GM19328 (cell line): ENCODE measurements around the gene ZNF354C.
A peak's percentile ranks its signal among the peaks of the same experiment; 100 is the strongest.
"Not testable (repeated sequence)": the region's sequence is repeated elsewhere in the genome, so short reads cannot be mapped to it uniquely, and the experiment has no call there.

Source experiments
- ATAC-seq: cut with Tn5 transposase; IDR thresholded peaks from one replicate; pipeline ENCODE4 v1.9.1; 2021; ENCODE audit warnings: mild to moderate bottlenecking, moderate library complexity; ENCODE audit not compliant: unreplicated experiment

The ZNF354C gene

DNA sequence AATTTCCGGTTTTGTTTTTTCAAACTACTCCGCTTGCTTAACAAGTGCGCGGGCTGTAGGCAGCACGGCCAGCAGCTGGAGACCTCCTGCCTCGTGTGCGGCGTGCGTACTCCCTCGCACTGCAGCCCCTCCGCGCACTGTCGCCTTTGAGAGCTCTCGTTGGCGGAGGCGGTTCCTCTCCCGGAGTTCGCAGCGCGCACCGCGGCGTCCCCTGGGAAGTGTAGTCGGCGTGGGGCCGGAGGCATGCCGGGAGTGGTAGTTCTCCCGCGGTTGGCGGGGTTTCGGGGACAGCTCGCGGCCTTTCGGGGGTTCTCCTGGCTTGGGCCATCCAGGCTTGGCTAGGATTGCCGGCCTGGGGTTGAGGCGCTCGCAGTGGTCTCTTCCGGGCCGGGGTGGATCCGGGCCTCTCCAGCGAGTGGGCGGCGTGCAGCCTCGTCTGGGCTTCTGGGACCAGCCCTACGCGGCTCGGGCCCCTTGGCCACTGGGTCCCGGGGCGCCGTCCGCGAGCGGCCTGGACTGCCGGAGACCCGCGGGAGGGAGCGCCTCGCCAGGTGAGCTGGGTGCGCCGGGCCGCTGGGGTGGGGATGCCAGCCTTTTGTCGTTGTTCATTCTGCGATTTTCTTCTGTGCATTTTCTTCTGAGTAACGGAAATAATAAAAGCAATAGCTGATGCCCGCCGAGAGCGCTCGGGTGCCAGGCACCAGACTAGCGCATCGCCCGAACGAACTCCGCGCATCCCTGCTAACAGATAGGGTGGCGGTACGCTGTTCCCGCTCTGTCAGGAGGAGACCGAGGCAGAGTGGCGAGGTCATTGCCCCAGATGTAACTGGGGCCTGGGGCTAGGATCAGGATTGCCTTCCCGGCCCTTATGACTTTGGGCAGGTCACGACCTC is at the start of gene ZNF354C:
Gene ZNF354C, plus strand, starts transcription at position 258 of the 893 bp plus-strand sequence. CDS start 1,696 bp downstream, outside the sequence.
- peak; percentile 77 for ATAC-seq

DNA sequence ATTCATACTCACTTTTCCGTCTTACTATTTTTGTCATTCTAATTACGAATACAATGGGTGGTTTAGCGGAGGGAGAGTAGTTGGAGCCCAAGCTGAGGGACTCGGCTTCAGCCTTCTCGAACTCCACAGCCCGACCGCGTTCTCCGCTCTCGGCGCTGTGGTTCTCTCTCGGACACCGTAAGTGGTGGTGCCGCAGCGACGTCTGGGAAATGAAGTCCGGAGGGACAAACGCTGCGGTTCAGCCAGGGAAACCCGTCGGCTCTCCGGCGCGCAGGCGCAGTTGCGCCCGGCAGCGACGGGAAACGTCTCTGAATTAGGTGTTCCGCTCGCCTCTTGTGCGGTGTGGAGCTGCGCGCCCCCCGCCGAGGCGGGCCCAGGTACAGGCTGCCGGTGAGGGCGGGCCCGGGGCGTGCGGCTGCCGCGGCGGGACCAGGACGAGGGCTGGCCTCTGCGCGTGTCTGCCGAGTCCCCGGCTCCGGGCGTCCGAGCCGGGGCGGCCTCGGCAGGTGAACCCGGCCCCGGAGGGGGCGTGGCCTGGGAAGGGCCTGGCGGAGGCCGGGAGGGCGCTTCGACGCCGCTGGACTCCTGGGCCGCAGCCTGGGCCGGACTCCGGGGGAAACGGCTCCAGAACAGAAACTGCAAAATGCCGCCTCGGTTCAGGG is 36.5 kb upstream of the ZNF354C start, which contains the start of gene ZNF879:
Gene ZNF879, plus strand, starts transcription at position 277 of the 662 bp plus-strand sequence. CDS start 1,201 bp downstream, outside the sequence.
- peak; percentile 92 for ATAC-seq

DNA sequence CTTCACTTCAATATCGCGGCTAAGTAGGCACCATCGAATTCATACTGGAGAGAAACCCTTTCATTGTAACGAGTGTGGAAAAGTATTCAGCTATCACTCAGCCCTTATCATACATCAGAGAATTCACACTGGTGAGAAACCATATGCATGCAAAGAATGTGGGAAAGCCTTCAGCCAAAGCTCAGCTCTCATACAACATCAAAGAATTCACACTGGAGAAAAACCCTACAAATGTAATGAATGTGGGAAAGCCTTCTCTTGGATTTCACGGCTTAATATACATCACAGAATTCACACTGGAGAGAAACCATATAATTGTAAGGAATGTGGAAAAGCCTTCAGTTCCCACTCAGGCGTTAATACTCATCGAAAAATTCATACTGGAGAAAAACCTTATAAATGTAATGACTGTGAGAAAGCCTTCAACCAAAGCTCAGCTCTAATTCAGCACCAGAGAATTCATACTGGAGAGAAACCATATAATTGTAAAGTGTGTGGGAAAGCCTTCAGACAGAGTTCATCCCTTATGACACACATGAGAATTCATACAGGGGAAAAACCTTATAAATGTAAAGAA is 27.1 kb upstream of the ZNF354C start:
- ATAC-seq = no peak

- ATAC-seq = no peak
Observed at GRCh38 chr5:179044765-179045164, 15.4 kb upstream of the ZNF354C start.

DNA sequence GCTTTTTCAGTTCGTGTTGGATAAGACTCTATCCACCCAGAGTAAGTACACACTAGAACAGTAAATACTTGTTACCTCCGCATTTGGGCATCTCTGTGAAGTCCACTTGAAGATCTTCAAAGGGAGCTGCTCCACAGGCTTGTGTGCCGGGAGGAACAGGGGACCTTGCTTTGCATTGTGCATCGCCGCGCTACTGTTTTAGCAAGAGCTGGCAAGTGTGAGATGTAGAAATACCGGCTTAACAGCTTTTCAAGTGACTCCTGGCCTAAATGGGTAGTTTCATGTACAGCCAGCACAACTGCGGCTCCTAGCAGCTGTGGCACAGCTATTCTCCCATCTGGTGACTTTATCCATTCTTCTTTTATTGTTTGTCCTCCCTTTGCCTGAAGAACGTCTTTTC is 8.4 kb upstream of the ZNF354C start:
- no peak for ATAC-seq

- ATAC-seq = no peak
Observed at GRCh38 chr5:179054036-179054785, 6.0 kb upstream of the ZNF354C start.

- ATAC-seq = no peak
Observed at GRCh38 chr5:179054876-179055275, 5.3 kb upstream of the ZNF354C start.

DNA sequence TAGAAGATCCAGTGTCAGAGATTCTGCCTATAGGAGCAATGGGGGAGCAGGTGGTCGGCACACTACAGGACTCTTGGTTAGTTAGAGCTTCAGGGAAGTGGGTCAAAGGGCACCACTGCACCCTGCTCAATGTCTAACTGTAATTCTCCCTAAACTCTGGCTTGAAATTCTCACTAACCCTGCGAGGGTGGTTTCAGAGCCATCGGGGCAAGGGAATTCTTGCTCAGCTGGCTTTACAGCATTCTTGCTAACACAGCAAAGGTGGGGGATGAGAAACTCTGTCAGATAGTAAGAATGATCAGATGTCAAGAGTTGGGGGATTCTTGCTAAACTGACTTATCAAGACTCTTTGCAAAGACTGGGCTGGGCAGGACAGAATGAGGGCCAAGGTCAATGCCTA is 4.7 kb upstream of the ZNF354C start:
- no peak for ATAC-seq

DNA sequence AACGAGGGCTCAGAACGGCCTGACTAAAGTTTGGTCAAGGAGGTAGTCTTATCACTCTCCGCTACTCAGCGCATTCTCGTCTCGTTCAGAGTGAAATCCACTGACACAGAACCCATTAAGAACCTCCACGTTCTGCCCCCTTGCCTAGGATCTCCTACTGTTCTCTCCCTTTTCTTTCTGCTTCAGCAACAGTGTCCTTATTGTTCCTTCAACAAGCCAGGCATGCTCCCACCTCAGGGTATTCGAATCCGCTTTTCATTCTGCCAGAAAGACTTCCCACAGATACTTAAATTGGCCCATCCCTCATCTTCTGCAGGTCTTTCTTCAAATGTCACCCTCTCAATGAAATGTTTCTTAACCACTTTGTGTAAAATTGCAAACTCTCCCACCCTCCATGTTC is 4.3 kb upstream of the ZNF354C start:
- no peak for ATAC-seq

DNA sequence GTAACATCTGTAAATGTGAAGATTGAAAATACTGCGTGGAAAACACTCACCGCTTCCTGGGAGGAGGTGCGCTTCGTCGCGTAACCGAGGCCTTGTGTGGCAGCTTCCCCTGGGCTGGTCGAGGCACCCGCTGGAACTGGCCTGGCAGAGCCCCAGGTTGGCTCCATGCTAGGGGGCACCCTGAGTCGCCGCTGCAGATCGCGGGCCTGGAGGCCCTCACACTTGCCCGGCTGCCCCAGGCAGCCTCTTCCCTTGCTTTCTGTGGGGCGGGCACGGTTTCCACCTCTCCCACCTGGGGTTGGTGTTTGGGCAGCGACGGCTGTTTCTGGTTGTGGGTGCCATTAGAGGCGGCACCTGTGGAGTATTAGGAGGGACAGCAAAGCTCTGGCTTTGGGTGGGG is 852 bp downstream of the ZNF354C start:
- ATAC-seq = no peak

DNA sequence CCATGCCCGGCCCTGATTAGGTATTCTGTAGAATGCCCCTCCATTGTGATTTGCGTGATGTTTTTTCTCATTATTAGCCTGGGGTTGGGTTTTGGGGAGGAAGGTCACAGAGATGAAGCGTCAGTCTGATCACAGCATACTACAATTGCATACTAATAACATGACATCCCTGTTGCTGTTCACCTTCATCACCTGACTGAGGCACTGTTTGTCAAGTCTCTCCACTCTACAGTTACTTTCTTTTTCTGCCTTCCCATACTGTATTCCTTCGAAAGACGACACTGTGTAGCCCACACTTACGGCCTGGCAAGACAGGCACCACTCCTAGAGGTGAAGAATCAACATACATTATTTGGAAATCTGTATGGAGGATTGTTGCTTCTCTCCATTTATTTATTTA is 5.5 kb downstream of the ZNF354C start:
- ATAC-seq = no peak

DNA sequence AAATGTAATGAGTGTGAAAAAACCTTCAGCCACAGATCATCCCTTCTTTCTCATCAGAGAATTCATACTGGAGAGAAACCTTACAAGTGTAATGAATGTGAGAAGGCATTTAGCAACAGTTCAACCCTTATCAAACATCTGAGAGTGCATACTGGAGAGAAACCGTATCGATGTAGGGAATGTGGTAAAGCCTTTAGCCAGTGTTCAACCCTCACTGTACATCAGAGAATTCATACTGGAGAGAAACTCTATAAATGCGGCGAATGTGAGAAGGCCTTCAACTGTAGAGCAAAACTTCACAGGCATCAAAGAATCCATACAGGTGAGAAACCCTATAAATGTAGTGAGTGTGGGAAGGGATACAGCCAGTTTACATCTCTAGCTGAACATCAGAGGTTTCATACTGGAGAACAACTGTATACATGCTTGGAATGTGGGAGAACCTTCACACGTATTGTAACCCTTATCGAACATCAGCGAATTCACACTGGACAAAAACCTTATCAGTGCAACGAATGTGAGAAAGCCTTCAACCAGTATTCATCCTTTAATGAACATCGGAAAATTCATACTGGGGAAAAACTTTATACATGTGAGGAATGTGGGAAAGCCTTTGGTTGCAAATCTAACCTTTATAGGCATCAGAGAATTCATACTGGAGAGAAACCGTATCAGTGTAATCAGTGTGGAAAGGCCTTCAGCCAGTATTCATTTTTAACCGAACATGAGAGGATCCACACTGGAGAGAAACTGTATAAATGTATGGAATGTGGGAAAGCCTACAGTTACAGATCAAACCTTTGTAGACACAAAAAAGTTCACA is 19.2 kb downstream of the ZNF354C start:
- no peak for ATAC-seq

DNA sequence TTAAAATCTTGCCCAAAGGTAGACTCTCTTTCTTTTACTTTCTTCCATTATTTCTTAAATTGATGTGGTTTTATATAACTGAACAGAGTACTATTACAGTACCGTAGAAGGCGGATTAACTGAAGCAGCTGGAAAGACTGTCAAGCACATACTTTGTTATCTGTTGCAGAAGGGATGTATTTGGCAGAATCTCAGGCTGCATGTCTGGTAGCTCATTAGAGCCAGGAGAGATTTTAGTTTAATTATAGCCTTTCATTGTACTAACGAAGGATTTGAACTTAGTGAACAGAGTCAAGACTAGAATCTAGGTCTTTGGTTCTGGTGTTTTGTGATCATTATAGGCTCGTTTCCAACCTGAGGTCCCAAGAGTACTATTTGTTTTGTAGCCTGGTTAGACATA is 20.6 kb downstream of the ZNF354C start:
- ATAC-seq = no peak

DNA sequence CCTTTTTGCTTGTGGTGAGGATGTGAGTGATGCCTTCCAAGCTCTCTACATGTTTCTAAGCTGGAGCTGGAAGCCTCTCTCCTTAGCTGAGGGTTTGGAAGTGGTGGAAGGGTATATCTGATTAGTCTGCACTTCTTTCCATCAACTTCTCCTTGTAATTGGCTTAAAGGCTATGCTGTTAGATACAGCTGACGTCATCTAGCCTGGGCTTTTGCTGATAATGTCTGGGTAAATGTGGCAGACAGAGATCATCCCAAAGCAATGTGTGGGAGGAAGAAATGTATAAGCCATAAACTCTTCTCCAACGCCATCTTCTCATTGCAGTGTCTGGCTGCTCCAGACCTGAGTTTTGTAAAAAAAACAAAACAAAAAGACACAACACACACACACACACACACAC is 29.3 kb downstream of the ZNF354C start:
- no peak for ATAC-seq

DNA sequence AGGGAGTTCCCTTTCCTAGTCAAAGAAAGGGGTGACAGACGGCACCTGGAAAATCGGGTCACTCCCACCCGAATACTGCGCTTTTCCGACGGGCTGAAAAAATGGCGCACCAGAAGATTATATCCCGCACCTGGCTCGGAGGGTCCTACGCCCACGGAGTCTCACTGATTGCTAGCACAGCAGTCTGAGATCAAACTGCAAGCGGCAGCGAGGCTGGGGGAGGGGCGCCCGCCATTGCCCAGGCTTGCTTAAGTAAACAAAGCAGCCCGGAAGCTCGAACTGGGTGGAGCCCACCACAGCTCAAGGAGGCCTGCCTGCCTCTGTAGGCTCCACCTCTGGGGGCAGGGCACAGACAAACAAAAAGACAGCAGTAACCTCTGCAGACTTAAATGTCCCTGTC is 41.1 kb downstream of the ZNF354C start:
- ATAC-seq = not testable (repeated sequence)

GRCh38 chr5:179110528-179110927 is 50.4 kb downstream of the ZNF354C start:
- no peak for ATAC-seq

DNA sequence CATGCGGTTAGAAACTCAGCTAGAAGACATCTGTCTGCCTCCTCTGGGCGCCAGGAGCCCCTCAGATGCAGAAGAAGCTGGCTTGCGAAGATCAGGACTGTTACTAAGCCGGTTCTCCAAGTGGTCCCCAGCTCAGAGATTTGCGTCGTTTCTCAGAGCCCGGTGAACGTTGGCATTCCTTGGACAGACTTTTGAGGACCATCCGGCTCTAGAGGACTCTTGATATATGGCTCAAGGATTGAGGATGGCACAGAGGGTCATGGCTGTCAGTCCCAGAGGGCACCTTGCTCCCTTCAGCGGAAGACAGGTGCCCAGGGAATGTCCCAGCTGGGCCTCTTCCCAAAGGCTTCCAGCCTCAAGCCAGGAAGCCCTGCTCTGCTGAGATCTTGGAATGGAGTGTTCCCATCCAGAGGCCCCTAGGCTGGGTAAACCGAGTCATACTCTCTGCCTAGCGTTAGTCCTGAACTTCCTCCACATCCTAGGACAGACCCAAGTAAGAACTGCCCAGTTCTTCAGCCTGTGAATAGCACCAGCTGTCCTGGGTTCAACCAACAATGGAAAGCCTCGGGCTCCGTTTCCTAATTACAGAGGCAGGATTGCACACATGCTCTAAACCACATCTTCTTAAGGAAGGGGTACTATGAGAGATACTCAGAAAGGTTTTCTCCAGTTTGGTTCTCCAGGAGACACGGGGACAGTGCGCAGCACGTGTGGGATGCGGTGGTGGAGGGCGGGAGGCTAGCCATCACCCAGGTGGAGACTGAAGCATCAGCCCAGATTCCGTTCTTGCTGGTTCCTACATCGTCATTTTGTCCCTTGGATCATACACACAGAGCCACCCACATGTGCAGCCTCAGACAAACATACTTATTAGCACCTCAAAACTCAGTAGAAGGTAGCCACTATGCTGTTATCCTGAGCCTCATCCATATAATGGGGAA is 51.4 kb downstream of the ZNF354C start:
- no peak for ATAC-seq

- ATAC-seq = no peak
Observed at GRCh38 chr5:179112469-179113142, 52.4 kb downstream of the ZNF354C start.

- ATAC-seq = no peak
Observed at GRCh38 chr5:179113143-179113530, 53.0 kb downstream of the ZNF354C start.
